Measurements from ENCODE around the gene ALDH1B1. TPM values are rescaled to one million over a fixed set of nuclear protein-coding genes. Genes with fewer than 3 reads are reported as not detected.
"Not testable (repeated sequence)": the region's sequence is repeated elsewhere in the genome, so short reads cannot be mapped to it uniquely, and the experiment has no call there.

ALDH1B1 gene
- total RNA-seq, 4 donors from 2014 or later, result 14.7 to 42.0 (median 37.0) TPM

GRCh38 chr9:38396371-38396671 is 3.8 kb downstream of the ALDH1B1 start:
- Histone ChIP-seq H3K27me3 (no peaks in the 10 kb centered on the region), H3K4me3 (no peak overlapping the region), H3K27ac (no peak overlapping the region), H3K36me3 (peaks cover 0 to 11% (median 0%) of the 10 kb centered on the region in 3 donors), H3K9me3 (no peaks in the 10 kb centered on the region), H3K4me1 (peaks cover 0 to 14% (median 0%) of the 10 kb centered on the region in 4 donors)
- no peak for TF ChIP-seq POLR2A (IDR thresholded peaks at IDR 0.05)
- TF ChIP-seq, protein P1, sequence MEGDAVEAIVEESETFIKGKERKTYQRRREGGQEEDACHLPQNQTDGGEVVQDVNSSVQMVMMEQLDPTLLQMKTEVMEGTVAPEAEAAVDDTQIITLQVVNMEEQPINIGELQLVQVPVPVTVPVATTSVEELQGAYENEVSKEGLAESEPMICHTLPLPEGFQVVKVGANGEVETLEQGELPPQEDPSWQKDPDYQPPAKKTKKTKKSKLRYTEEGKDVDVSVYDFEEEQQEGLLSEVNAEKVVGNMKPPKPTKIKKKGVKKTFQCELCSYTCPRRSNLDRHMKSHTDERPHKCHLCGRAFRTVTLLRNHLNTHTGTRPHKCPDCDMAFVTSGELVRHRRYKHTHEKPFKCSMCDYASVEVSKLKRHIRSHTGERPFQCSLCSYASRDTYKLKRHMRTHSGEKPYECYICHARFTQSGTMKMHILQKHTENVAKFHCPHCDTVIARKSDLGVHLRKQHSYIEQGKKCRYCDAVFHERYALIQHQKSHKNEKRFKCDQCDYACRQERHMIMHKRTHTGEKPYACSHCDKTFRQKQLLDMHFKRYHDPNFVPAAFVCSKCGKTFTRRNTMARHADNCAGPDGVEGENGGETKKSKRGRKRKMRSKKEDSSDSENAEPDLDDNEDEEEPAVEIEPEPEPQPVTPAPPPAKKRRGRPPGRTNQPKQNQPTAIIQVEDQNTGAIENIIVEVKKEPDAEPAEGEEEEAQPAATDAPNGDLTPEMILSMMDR (IDR thresholded peaks at IDR 0.05), result no peak
- DNase-seq, result no peak

- not testable (repeated sequence) for H3K27me3 ChIP-seq, H3K4me1 ChIP-seq, DNase-seq, H3K9me3 ChIP-seq, H3K27ac ChIP-seq, H3K4me3 ChIP-seq
- H3K36me3 ChIP-seq, result peaks cover 0 to 11% (median 0%) of the 10 kb centered on the region in 3 donors
These were observed 6.7 kb downstream of the ALDH1B1 start for GRCh38 chr9:38399191-38399590.

DNA sequence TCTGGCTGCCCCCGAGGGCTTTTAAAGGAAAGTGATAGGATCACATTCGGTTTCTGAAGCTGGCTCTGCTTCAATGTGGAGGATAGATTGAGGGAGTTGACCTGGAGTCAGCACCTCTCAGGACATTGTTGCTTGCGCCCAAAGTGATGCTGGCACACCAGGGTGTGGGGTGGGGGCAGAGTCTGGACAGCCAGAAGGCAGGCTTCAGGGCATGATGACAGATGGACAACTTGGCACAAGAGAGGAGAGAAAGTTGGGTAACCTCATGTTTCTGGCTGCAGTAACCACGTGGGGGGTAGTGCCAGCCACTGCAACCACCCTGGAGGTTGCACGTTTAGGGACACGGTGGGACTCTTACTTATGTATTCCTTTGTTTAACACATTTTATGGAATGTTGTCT is 9.5 kb downstream of the ALDH1B1 start:
- H3K9me3 ChIP-seq, result no peaks in the 10 kb centered on the region
- no peak for DNase-seq
- peaks cover 0 to 2% (median 0%) of the 10 kb centered on the region in 3 donors for H3K36me3 ChIP-seq
- H3K27ac ChIP-seq, result no peak overlapping the region
- no peaks in the 10 kb centered on the region for H3K27me3 ChIP-seq
- TF ChIP-seq, protein P1 (IDR thresholded peaks at IDR 0.05), result no peak
- no peak for TF ChIP-seq POLR2A (IDR thresholded peaks at IDR 0.05)
- no peaks in the 10 kb centered on the region for H3K4me1 ChIP-seq
- no peak overlapping the region for H3K4me3 ChIP-seq

- H3K36me3 ChIP-seq, result no peaks in the 10 kb centered on the region
- H3K27ac ChIP-seq, result no peak overlapping the region
- TF ChIP-seq, protein P1 (IDR thresholded peaks at IDR 0.05), result no peak
- TF ChIP-seq POLR2A (IDR thresholded peaks at IDR 0.05), result no peak
- no peaks in the 10 kb centered on the region for H3K27me3 ChIP-seq
- no peaks in the 10 kb centered on the region for H3K4me1 ChIP-seq
- no peak overlapping the region for H3K4me3 ChIP-seq
- H3K9me3 ChIP-seq, result no peaks in the 10 kb centered on the region
- no peak for DNase-seq
These were observed 11.8 kb downstream of the ALDH1B1 start for GRCh38 chr9:38404314-38404713.

GRCh38 chr9:38405785-38406184 is 13.3 kb downstream of the ALDH1B1 start:
- H3K27me3 ChIP-seq, result no peaks in the 10 kb centered on the region
- no peak overlapping the region for H3K27ac ChIP-seq
- no peak overlapping the region for H3K4me3 ChIP-seq
- H3K4me1 ChIP-seq, result no peaks in the 10 kb centered on the region
- no peaks in the 10 kb centered on the region for H3K36me3 ChIP-seq
- TF ChIP-seq POLR2A (IDR thresholded peaks at IDR 0.05), result no peak
- TF ChIP-seq, protein P1 (IDR thresholded peaks at IDR 0.05), result no peak
- H3K9me3 ChIP-seq, result no peaks in the 10 kb centered on the region
- no peak for DNase-seq

GRCh38 chr9:38406476-38407186 is 14.1 kb downstream of the ALDH1B1 start:
- no peaks in the 10 kb centered on the region for H3K4me1 ChIP-seq
- TF ChIP-seq POLR2A (IDR thresholded peaks at IDR 0.05), result no peak
- TF ChIP-seq, protein P1 (IDR thresholded peaks at IDR 0.05), result no peak
- no peaks in the 10 kb centered on the region for H3K36me3 ChIP-seq
- no peaks in the 10 kb centered on the region for H3K27me3 ChIP-seq
- no peak overlapping the region for H3K4me3 ChIP-seq
- H3K27ac ChIP-seq, result no peak overlapping the region
- no peak for DNase-seq
- no peaks in the 10 kb centered on the region for H3K9me3 ChIP-seq
